Measurements from ENCODE around the gene SYT2. TPM values are rescaled to one million over a fixed set of nuclear protein-coding genes. Genes with fewer than 3 reads are reported as not detected.
"Not testable (repeated sequence)": the region's sequence is repeated elsewhere in the genome, so short reads cannot be mapped to it uniquely, and the experiment has no call there.

Gene SYT2
- total RNA-seq, 1 donor from 2014 or later = 11.9 TPM

DNA sequence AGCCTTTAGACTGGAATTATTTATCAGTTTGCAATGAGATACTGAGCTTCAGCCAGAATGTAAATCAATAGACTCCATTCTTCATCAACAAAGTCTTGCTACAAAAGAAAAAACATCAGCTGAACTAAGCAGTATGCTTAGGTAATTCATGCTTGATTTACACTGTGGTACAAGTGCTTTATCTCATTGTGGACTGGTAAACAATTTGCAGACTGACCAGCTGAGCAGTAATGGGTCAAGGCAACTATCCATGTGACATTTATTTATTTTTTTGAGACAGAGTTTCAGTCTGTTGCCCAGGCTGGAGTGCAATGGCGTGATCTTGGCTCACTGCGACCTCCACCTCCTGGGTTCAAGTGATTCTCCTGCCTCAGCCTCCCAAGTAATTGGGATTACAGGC is 39.8 kb upstream of the SYT2 start:
- H3K36me3 Mint-ChIP-seq = peaks cover 60% of the 10 kb centered on the region
- H3K4me1 Mint-ChIP-seq (ENCODE audit: unreplicated experiment) = no peaks in the 10 kb centered on the region
- H3K27me3 Mint-ChIP-seq = no peaks in the 10 kb centered on the region
- TF ChIP-seq, protein P1, sequence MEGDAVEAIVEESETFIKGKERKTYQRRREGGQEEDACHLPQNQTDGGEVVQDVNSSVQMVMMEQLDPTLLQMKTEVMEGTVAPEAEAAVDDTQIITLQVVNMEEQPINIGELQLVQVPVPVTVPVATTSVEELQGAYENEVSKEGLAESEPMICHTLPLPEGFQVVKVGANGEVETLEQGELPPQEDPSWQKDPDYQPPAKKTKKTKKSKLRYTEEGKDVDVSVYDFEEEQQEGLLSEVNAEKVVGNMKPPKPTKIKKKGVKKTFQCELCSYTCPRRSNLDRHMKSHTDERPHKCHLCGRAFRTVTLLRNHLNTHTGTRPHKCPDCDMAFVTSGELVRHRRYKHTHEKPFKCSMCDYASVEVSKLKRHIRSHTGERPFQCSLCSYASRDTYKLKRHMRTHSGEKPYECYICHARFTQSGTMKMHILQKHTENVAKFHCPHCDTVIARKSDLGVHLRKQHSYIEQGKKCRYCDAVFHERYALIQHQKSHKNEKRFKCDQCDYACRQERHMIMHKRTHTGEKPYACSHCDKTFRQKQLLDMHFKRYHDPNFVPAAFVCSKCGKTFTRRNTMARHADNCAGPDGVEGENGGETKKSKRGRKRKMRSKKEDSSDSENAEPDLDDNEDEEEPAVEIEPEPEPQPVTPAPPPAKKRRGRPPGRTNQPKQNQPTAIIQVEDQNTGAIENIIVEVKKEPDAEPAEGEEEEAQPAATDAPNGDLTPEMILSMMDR (conservative IDR thresholded peaks at IDR 0.05) = no peak
- no peaks in the 10 kb centered on the region for H3K9me3 Mint-ChIP-seq
- no peak overlapping the region for H3K4me3 Mint-ChIP-seq
- H3K27ac Mint-ChIP-seq = no peak overlapping the region
- DNase-seq (ENCODE audit: extremely low spot score, unreplicated experiment) = no peak

DNA sequence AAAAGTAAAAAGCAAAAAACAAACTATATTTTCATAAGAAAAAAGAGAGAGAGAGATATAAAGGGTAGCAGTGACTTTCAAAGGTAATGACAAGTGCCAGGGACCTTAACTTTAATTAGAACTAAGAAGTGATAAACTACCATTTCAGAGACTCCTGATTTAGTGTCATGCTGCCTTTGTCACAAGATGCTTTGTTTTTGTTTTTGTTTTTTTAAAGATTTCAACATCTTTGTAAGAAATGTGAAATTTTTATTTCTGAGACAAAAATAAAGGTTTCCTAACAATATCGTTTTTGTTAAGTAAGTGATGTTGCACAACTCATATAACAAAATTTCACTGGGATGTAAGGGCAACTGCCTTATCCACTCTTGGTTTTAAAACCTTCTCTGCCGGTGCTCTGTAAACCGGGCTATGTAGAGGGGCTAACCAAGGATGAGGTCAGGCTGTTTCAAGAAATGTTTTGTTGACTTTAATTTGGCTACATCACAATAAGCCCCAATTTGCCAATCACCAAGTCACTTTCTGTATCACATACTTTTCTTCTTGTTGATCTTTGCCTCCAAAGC is 35.2 kb upstream of the SYT2 start:
- no peaks in the 10 kb centered on the region for H3K27me3 Mint-ChIP-seq

DNA sequence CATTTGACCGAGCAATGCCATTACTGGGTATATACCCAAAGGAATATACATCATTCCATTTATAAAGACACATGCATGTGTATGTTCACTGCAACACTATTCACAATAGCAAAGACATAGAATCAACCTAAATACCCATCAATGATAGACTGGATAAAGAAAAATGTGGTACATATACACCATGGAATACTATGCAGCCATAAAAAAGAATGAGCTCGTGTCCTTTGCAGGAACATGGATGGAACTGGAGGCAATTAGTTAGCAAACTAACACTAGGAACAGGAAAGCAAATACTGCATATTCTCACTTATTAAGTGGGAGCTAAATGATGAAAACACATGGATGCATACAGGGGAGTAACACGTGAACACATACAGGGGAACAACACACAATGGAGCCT is 34.5 kb upstream of the SYT2 start:
- DNase-seq (ENCODE audit: extremely low spot score, unreplicated experiment); H3K27ac Mint-ChIP-seq; H3K9me3 Mint-ChIP-seq; H3K4me1 Mint-ChIP-seq (ENCODE audit: unreplicated experiment); H3K27me3 Mint-ChIP-seq; H3K4me3 Mint-ChIP-seq: not testable (repeated sequence)
- H3K36me3 Mint-ChIP-seq = peaks cover 75% of the 10 kb centered on the region

More for the DNA sequence above, 35.2 kb upstream of the SYT2 start:
- Mint-ChIP-seq H3K4me3 (no peak overlapping the region), H3K4me1 (ENCODE audit: unreplicated experiment) (no peaks in the 10 kb centered on the region), H3K27ac (no peak overlapping the region), H3K9me3 (no peaks in the 10 kb centered on the region), H3K36me3 (peaks cover 75% of the 10 kb centered on the region)
- no peak for DNase-seq (ENCODE audit: extremely low spot score, unreplicated experiment)
- TF ChIP-seq, protein P1 (conservative IDR thresholded peaks at IDR 0.05) = no peak

DNA sequence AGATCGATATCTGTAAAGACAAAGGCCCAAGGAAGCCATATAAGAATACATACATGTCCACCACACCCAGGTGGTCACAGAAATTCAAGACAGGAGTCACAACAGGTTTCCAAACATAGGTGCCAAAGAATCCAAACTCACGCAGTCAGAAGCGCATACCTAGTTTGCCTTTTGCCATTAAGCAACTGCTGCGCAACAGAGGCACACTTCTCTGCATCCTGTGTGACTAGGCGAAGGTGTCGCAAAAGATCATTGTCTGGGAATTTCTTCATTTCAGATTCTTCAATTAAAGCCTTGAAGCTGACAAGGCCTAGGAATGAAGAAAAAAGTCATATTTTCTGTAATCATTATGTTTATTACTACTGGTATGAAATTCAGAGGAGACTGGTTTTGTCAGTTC is 32.2 kb upstream of the SYT2 start:
- TF ChIP-seq, protein P1 (conservative IDR thresholded peaks at IDR 0.05) = no peak
- Mint-ChIP-seq H3K27ac (no peak overlapping the region), H3K27me3 (no peaks in the 10 kb centered on the region), H3K36me3 (peaks cover 70% of the 10 kb centered on the region), H3K9me3 (no peaks in the 10 kb centered on the region), H3K4me3 (no peak overlapping the region), H3K4me1 (ENCODE audit: unreplicated experiment) (no peaks in the 10 kb centered on the region)
- no peak for DNase-seq (ENCODE audit: extremely low spot score, unreplicated experiment)

DNA sequence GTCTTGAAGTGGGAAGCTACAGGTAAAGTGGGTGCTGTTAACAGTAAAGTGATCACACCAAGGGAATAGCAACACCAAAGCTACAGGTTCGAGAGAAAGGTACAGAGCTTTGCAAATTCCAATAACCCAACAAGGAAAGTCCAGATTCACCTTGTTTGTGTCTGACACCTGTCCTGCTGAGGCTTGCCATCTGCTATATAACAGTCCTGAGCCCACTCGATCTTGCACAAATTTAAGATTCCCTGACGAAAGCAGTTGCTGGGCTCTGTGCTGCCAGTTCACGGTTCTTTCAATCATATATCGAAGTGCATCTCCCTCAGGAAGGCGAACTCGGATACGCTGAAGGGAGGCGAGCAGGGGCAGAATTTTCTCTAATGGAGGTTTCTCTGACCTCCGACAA is 23.0 kb upstream of the SYT2 start:
- peaks cover 45% of the 10 kb centered on the region for H3K36me3 Mint-ChIP-seq

GRCh38 chr1:202728951-202729350 is 18.7 kb upstream of the SYT2 start:
- Mint-ChIP-seq H3K36me3 (peaks cover 42% of the 10 kb centered on the region), H3K27me3 (no peaks in the 10 kb centered on the region), H3K4me3 (no peak overlapping the region), H3K27ac (peak overlapping the region; percentile 14), H3K9me3 (no peaks in the 10 kb centered on the region), H3K4me1 (ENCODE audit: unreplicated experiment) (no peaks in the 10 kb centered on the region)
- no peak for DNase-seq (ENCODE audit: extremely low spot score, unreplicated experiment)
- TF ChIP-seq, protein P1 (conservative IDR thresholded peaks at IDR 0.05) = no peak

More for the DNA sequence above, 23.0 kb upstream of the SYT2 start:
- H3K4me3 Mint-ChIP-seq = no peak overlapping the region
- H3K27ac Mint-ChIP-seq = no peak overlapping the region
- no peaks in the 10 kb centered on the region for H3K9me3 Mint-ChIP-seq
- H3K4me1 Mint-ChIP-seq (ENCODE audit: unreplicated experiment) = no peaks in the 10 kb centered on the region
- H3K27me3 Mint-ChIP-seq = no peaks in the 10 kb centered on the region
- DNase-seq (ENCODE audit: extremely low spot score, unreplicated experiment) = no peak
- TF ChIP-seq, protein P1 (conservative IDR thresholded peaks at IDR 0.05) = no peak
